Muscle of arm (tissue), 12 donors: ENCODE results near the gene FAM3D. TPM values are rescaled to one million over a fixed set of nuclear protein-coding genes. Genes with fewer than 3 reads are reported as not detected.
"Not testable (repeated sequence)": the region's sequence is repeated elsewhere in the genome, so short reads cannot be mapped to it uniquely, and the experiment has no call there.

Source experiments
- DNase-seq: peaks from one replicate; pipeline ENCODE4 v3.0.0-alpha.2; 2013
- polyA plus RNA-seq, 12 donors: library from polyadenylated mRNA; unstranded; fragments of 120-200 nt; gene quantifications; one replicate each; pipeline ENCODE4 v1.2.1, GENCODE V29; 2013; ENCODE audit not compliant: insufficient read length in 12 of 12

The FAM3D gene
- polyA plus RNA-seq, 12 donors, result 0.27 to 25.6 (median 4.8) TPM; not detected in 7

DNA sequence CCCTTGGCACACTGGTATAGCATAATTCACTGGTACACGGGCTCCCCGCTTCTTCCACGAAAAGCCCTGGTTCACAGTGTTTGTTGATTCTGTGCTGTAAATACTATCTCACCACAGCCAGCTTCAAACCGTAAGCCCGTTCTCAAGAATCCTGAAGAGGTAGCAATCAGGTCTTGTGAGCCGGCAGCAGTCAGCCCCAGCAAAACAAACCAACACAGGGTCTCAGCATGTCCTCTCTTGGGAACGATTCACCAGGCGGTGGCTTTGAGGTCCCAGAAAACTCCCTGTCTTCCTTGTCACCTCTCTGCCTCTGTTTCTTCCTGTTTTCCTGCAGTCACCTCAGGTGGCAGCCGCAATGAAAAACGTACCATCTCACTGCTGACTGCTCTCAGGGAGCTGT is 19.1 kb upstream of the FAM3D start:
- no peak for DNase-seq

DNA sequence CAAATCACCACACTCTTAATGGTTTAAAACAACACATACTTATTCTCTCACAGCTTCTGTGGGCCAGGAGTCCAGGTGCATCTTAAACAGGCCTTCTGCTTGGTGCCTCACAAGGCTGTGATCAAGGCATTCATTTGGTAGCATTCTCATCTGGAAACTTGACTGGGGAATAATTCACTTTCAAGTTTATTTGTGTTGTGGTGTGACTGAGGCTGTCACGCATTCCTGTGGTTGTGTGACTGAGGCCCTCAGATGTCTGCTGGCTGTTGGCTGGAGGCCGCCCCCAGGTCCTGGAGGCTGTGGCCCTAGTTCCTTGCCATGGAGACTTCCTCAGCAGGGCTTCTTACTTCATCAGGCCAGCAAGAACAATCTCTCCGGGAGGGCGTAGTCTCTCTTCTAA is 16.9 kb upstream of the FAM3D start:
- DNase-seq, result no peak

- DNase-seq, result peak; percentile 37
Observed at GRCh38 chr3:58683001-58683458, 16.5 kb upstream of the FAM3D start.

- no peak for DNase-seq
Observed at GRCh38 chr3:58681863-58682262, 15.3 kb upstream of the FAM3D start.

- DNase-seq, result no peak
Observed at GRCh38 chr3:58680879-58681525, 14.4 kb upstream of the FAM3D start.

DNA sequence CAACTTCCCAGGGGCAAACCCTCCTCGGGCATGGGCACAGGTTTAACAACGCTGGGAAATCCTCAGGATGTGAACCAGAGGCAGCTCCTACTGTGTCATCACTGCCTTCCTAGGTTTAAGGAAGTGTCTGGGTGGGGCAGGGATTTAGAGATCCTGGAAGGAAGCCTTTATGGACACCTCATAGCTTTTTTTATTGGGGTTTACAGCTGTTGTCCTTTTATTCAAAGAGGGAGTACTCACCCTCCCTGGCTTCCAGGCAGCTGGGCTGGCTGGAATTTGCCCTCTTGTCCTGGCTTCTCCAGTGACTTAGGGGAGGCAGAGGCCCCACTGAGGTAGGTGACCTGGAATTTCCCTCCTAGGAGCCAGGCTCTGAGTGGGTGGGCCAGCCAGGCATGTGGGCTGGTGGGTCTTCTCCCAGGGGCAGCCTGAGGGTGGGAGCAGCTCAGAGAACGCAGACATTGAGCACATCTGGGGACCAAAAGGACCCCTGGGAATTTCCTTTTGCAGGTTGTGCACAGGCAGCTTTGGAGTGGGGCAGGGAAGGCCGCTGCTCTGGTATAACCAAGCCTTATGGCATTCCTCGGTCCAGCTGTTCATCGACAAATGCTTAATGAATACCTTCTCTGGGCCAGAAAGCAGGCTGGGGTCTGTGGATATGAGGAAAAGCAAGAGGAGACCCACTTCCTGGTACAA is 13.5 kb upstream of the FAM3D start:
- DNase-seq, result no peak

DNA sequence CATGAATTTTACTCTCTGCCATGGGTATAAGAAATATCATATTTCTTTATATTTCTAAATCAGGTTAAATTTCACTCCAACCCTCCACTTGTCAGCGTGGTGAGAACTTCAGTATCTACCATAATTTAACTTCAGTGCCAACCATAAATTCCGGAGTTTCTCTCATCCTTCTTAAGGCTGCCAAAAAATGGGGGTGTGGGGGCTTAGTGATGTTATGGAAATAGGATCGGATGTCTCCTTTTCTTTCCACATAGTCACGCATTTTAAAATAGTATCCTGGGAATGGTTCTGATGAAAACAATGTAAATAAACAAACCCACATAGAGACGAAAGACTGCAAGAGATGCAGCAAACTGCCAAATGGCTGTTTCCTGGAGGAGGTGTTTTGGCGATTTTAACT is 12.9 kb upstream of the FAM3D start:
- no peak for DNase-seq

- DNase-seq, result not testable (repeated sequence)
Observed at GRCh38 chr3:58678177-58678970, 11.8 kb upstream of the FAM3D start.

DNA sequence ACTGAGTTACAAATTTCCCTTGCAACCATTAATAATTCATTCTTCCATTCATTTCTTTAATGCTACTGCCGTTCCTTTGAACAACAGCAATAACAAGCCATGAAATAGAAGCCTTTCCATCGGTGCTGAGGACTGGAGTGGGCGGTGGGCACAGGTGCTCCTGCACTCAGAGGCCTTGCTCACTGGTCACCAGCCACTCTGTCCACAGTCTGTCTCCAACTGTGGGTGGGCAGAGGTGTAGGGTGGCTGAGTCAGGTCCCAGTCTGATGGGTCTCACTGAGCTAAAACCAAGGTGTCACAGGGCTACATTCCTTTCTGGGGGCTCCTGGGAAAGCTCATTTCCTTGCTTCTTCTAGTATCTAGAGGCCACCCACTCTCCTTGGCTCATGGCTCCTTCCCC is 6.3 kb upstream of the FAM3D start:
- DNase-seq, result no peak

GRCh38 chr3:58672451-58672850 is 5.9 kb upstream of the FAM3D start:
- no peak for DNase-seq

- no peak for DNase-seq
Observed at GRCh38 chr3:58670506-58671135, 4.0 kb upstream of the FAM3D start.

DNA sequence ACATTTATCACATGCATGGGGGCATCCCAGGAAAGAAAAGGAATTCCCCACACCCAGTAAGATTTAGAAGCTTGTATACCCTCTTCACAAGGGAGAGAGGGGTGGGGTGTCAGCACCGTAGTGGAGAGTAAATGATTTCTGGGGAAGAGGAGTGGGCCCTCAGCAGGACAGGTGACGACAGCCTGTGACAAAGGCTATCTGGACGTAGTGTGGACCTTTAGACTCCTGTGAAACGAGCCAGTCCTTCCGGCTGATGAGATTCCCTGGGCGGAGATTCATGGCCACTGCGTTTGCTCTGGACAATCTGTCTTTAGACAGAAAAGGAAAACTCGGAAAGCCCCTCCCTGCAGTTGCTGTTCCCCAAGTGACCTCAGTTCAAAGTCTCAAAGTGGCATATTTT is 1.7 kb upstream of the FAM3D start:
- no peak for DNase-seq

- no peak for DNase-seq
Observed at GRCh38 chr3:58667704-58668103, 1.1 kb upstream of the FAM3D start.

DNA sequence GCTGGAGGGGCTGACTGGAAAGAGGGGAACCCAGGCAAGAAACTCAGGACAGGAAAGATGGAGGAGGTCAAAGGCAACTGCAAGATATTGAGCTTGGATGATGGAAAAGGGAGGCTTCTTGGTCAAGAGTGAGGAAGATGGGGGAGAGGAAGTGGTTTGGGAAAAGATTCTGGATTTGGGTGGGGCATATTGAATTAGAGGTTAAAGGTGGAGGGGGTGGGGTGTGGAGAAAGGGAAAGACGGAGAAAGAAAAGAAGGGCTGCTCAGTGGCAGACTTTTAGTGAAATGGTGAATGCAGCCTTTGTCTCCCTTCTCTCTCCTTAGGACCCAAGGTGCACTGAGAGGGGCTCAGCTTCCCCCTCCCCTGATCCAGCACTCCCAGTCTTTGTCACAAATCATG is 655 bp upstream of the FAM3D start:
- DNase-seq, result no peak

- no peak for DNase-seq
Observed at GRCh38 chr3:58665405-58665804, 1.2 kb downstream of the FAM3D start.

- no peak for DNase-seq
Observed at GRCh38 chr3:58664611-58665010, 2.0 kb downstream of the FAM3D start.

DNA sequence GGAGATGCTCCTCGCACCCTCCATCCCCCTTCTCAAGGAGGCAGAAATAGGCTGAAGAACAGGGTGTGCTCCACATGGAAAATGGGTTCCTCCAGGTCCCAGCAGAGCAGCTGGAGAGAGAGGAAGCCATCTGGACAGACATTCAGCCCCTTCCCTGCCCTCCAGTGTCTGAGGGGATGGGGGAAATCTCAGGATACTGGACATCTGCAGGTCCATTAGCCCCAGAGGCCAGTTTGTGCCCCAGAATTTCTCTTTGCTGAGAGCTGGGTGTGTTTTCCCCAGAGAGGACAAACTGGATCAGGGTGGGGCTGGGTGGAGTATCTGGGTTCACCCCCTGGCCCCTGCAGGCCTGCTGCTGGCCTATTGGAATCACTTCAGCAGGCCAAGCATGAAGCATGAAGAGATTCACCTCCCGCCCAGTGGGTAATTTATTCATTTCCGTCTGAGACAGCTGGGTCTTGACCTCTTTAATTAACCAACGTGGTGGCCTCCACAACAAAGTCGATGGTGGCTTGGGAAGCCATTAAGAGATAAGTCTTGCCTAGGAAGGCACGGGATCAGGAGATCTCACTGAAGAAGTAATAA is 4.6 kb downstream of the FAM3D start:
- DNase-seq, result no peak

GRCh38 chr3:58660998-58661397 is 5.6 kb downstream of the FAM3D start:
- no peak for DNase-seq

DNA sequence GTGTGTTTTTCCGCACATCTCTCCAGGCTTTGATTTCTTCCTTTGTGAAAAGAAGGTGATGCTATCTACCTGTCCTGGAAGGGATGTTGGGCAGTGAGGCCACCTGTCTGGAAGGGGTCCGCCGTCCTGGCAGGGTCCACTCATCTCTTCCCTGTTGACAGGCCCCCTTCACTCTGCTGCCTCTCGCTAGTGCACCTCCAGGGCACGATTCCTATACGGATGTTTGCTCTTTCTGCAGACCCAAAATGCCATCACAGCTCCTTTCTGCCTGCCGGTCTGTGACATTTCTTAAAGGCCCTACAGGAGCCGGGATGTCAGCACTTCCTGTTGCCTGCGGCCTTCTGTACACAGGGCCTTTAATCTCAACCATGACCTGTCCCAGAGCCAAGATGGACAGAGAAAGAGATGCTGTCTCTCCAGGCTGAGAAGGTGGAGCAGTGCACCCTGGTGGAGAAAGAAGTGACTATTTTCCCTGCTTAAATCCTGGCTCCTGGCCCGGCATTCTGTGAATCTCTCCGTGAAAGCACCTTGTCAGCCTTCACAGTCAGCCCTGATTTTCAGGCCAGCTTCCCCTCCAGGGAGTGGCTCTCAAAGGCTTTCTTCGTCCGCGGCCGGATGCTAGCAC is 7.4 kb downstream of the FAM3D start:
- peak; percentile 25 for DNase-seq

DNA sequence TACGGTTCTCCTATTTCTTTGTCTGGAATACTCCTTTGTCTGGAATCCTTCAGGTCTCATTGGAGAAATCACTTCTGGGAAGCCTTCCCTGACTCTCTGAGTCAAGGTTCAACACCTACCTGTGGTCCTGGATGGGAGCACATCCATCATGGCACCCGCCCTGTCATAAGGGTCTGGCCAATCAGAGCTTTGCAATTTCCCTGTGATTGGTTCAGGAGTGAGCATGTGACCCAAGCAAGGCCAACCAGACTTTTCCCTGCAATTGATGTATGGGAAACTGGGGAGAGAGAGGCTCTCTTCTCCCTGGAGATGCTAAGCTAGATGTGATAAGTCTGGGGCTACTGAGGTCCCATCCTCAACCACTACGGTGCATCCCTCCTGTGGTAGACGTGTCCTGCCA is 8.1 kb downstream of the FAM3D start:
- DNase-seq, result no peak

GRCh38 chr3:58657571-58658141 is 8.9 kb downstream of the FAM3D start:
- no peak for DNase-seq
